Measurements from ENCODE around the gene MEGF8.
A peak's percentile ranks its signal among the peaks of the same experiment; 100 is the strongest.

The MEGF8 gene

DNA sequence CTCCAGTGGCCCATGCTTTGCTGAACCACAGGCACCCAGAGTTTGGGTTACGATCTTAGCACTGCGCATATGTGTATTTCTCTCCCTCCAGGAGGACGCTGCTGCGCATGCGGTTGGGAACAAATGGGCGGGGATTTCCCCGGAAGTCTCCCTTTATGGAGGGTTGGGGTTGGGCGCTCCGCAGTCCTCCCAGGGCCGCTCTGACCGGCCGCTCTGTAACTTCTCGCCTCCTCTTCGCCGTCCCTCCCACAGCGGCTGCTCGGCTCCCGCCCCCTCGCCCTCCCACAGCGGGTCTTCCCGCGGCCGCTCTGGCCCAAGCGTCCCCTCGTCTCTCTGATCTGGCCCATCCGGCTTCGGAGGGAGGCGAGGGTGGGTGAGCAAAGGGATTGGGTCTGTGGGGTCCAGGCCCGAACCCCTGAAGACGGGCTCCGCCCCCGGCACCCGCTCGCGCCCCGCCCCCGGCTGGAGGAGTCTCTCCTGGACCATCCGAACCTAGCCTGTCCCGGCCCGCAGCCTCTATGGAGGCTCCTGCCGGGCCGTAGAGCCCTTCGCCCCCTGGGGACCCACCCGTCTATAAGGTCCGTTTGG lies at the start of gene MEGF8:
TSS of gene MEGF8 (plus strand) at position 328 of the 588 bp plus-strand sequence. CDS start 609 bp downstream, outside the sequence.
- peak; percentile 99 for DNase-seq

GRCh38 chr19:42276284-42276683 lies 49.2 kb upstream of the MEGF8 start:
- DNase-seq, result no peak

DNA sequence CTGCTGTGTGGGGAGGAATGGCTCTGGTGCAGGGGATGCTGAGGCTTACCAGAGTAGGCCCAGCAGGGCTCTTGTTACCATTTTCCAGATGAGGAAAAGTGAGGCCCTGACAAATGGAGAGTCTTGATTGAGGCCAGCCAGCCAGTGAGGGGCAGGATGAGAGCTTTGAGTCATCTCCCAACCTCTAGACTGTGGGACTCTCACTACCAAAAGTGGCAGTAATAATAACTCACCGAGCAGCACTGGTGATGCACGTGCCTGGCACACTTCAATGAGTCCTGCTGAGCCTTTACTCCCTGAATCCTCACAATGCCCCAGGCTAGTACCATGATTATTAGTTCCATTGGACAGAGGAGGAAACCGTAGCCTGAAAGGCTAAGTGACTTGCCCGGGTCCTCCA lies 48.6 kb upstream of the MEGF8 start:
- DNase-seq, result no peak

DNA sequence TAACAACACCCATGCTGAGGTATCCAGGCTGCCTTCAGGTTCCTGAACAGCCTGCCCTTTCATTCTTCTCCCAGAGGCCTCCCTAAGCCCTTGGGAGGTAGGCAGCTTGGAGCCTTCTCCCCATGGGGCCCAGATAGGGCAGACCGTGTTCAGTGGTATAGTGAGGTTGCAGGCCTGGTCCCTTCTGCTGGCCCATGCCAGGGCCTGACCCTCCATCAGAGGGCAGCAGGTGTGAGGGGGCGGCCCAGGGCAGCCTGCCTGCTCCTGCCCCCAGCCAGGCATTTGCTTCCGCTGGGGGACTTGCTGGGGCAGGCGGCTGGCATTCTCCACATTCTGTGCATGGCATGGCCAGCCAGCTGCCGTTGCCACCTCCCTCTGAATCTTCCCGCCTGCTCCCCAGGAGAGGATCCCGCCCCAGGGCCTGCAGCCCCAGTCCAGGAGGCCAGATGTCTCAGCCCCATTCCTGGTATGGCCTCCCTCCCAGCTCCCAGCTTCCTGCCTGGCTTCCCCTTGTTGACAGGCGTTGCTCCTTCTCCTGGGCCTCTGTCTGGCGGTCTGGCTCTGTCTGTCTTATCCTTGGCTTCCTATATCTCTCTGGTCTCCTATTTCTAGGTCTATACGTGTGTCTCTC lies 47.5 kb upstream of the MEGF8 start:
- DNase-seq, result peak; percentile 21

DNA sequence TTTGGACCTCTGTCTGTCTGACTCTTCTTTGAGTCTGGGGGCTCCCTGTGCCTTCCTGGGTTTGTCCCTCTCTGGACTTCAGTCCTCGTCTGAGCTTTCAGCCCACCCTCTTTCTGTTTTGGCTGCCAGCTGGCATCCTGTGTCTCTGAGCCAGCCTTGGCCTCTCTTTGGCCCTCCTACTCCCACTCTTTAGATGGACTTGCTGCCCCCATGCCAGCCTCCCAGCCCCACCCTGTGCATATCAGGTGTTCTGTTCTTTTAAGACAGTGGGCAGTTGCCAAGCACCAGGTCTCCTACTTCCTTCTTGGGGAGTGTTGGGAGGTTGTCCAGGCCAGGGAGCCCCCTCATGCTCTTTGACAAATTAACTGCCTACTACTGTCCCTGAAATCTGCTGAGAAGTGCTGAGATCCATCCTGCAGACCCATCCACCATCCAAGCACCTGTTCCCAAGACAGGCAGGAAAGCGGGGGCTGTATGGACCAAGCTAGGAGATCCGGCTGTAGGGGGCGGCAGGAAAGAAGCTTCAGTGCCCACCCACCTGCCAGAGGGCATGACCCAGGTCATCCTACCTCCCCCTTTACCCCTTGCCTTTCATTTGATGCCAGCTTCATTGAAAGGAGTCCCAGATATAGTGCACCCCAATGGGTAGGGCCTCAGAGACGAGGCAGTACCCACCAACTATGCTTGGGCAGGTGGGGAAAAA lies 46.8 kb upstream of the MEGF8 start:
- DNase-seq, result no peak

DNA sequence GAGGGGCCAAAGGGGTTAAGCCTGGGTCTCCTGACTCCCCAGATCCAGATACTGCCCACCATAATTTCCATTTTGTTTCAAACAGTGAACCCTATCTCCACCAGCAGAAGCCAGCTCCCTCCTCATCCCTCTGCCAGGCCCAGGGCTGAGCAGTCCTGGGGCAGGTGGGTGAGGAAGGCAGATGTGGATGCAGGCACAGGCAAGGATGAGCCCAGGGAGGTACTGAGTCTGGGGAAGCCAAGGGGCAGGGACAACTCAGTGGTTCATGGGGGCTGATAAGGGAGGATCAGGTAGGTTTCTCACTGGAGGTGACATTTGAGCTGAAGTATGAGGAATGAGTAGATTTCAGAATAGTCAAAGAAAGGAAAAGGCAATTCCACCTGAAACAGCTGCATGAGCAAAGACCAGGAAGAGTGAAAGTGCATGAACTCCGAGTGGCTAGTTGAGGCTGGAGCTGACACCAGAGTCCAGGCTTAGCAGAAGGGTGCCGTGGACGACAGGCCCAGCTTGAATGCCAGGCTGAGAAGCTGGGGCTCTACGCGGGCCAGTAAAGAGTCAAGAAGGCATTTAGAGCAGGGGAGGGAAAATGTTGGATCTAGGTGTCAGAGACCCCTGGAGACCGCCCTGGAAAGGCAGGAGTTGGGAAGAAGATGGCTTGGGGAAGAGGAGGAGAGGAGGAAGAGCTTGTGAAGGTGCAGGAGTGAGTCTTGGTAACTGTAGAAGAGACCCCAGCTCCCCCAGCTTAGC lies 46.1 kb upstream of the MEGF8 start:
- DNase-seq, result no peak

DNA sequence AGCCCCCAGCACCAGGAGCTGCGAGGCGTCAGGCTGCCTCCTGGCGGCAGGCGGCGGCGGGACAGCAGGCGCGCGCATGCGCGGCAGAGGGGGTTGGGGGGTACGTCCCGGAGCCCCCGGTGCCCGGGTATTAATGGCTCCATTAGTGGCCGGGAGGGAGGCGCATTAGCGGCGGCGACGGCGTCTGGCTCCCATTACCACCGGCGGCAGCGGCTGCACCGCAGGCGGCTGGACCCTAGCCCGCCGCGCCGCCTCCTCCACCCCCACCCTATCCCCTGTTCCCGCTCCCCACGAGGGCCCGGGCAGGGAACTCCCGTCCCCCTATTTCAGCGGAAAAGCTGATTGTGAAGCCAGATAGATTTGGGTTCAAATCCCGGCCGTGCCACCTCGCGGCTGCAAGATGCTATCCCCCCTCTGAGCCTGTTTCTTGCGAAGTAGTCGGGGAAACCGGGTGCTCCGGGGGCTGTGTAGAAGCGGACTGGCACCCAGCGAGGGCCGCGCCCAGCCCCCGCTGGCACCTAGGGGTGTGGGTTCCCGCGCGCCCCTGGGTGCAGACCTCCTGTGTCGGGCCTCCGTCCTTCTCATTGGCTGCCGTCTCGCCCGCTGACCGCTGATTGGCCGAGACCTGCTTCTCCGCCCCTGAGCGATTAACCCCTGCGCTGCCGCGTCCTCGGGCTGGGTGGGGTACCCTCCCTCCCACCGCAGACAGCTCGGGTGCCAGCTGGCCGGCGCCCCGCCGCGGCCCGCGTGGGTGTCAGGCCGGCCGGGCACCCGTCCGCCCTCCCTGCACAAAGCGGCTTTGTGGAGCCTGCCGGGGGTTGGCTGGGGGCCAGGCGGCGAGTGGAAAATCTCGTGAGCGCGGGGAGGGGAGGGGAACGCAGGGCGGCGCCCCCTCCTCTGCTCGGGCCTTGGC lies 45.3 kb upstream of the MEGF8 start:
- DNase-seq, result peak; percentile 97

GRCh38 chr19:42280815-42281145 lies 44.7 kb upstream of the MEGF8 start:
- DNase-seq, result no peak

- peak; percentile 96 for DNase-seq
These were observed 44.1 kb upstream of the MEGF8 start for GRCh38 chr19:42281146-42281826.

DNA sequence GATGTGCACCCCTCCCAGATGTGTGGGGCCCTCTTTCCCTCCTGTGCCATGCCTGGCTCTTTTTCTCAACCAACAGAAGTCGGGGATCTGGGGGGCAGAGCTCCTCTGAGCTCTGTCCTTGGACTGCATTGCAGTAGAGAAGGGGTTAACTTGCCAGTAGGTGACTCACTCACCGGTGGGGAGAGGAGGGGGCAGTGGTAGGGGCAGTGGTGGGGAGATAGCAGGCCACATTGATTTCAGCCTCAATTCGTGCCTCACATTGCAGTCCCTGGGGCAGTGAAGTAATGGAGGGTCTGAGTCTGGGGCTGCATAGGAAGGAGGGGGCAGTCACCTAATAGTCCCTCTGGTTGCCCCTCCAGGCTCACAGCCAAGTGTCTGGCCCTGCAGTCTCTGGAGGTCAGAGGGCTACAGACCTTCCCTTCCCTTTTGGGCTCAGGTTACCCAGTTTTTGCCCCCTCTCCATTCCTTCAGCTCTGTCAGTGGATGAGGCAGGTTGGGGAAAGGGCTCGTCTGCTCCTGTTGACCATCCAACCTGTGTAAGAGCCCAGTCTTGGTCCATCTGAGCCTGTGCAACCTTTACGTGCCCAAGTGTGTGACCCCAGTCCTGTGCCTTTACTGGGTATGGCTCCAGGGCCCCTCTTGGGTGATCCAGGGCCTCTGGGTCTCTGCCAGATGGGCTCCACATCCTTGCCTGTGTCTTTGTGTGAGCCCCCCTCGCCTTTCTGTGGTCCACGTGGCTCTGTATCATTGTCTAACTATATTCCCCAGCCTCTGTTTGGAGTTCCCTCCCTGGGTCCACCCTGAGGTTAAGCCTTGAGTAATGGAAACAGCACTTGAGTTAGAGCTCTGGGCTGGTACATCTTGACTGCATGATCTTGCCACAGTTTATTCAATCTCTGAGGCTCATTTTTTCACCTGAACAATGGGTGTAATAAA lies 43.3 kb upstream of the MEGF8 start:
- peak; percentile 79 for DNase-seq

DNA sequence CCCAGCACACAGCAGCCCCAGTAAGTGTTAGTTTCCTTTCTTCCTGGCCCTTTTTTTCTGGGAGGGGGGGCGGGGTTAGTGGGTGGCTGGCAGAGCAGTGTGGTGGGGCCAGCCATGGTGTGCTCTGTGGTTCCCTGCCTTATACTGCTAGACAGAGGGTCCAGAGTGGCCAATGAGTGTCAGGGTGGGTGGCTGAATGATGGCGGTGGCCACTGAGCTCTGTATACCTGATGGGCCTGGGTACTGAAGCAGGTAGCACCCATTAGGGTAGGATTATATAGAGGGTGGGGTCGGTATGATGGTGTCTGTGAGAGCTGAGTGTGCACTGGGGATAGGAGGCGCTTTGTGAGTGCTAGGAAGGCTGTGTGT lies 42.6 kb upstream of the MEGF8 start:
- DNase-seq, result no peak

- DNase-seq, result peak; percentile 94
These were observed 42.0 kb upstream of the MEGF8 start for GRCh38 chr19:42283188-42284065.

- peak; percentile 75 for DNase-seq
These were observed 41.4 kb upstream of the MEGF8 start for GRCh38 chr19:42284066-42284501.

DNA sequence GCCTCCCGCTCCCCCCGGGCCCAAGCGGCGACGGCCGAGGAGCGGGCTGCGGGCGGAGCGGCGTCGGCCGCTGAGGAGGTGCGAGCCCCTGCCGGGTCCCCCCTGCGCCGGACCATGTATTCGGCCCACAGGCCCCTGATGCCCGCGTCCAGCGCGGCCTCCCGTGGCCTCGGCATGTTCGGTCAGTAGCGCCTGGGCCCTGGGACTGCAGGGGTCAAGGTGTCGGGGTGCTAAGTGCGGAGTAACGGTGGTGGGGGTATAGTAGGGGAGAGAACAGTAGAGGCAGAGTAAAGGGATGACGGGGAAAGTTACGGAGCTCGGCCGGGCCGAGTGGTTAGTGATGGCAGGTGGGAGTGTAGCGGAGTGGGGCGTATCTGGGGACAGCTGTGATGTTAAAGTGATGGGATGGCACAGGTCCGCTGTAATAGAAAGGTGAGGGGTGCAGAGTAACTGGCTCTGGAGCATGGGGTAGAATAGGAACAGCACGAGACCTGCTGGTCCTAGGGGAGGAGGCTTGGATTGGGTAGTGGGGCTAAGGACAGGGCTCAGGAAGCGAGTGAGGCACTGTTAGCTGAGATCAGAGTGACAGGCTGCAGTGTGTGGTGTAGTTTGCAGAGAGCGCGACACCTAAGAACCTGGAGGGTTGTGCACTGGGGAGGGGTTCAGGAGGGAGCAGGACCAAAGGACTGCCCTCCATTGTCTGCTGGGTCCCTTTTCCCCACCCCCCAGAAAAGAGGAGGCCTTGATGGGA lies 40.7 kb upstream of the MEGF8 start:
- DNase-seq, result no peak

- no peak for DNase-seq
These were observed 39.9 kb upstream of the MEGF8 start for GRCh38 chr19:42285541-42285941.

GRCh38 chr19:42285988-42286348 lies 39.5 kb upstream of the MEGF8 start:
- no peak for DNase-seq

DNA sequence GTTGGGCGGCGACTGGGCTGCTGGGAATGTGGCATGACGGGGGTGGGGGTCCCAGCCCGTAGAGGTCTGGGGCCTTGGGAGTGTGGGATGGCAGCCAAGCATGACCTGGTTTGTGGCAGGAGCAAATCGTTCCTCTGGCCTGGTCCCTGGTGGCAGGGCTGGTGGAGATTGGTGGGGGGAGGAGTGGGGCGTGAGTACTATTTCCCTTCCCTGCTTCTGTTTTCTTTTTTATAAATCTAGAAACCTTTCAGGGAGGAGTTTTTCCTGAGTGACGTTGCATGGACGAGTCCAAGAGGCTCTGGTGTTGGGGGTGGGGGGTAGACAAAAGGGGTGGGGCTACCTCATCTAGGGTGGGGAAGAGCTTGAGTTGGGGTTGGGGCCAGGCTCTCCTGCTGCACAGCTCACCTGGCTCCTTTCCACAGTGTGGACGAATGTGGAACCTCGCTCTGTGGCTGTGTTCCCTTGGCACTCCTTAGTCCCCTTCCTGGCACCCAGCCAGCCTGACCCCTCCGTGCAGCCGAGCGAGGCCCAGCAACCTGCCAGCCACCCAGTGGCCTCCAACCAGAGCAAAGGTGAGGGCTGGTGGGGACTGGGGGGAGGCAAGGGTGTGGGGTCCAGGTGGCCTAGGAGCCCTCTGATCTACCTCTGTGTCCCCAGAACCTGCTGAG lies 39.0 kb upstream of the MEGF8 start:
- no peak for DNase-seq

GRCh38 chr19:42287017-42287826 lies 38.2 kb upstream of the MEGF8 start:
- no peak for DNase-seq

Data from COR-L47 (cell line).